ENCODE measurements around the gene HM13. TPM values are rescaled to one million over a fixed set of nuclear protein-coding genes. Genes with fewer than 3 reads are reported as not detected.

Gene HM13
- total and polyA plus RNA-seq, 9 of the 15 experiments (the other 6 are each of a cell fraction or from before 2014, with no cell fraction given), result 7.7 to 136 (median 74.5) TPM

- Histone ChIP-seq H3K79me2 (ENCODE audit: control insufficient read depth, insufficient read depth, low read length) (peaks cover 19% of the 10 kb centered on the region), H3K27me3 (ENCODE audit: control insufficient read depth in 2 of 2, insufficient read depth in 2 of 2, low read length in 2 of 2) (no peaks in the 10 kb centered on the region), H3K9me1 (ENCODE audit: control insufficient read depth, insufficient read depth, low read length) (no peaks in the 10 kb centered on the region), H2AFZ (ENCODE audit: low read depth, low read length) (peak overlapping the region; percentile 83), H3K4me2 (ENCODE audit: insufficient read depth, low read length) (peak overlapping the region; percentile 86), H3K36me3 (ENCODE audit: control insufficient read depth, insufficient read depth, low read length) (peaks cover 40% of the 10 kb centered on the region; the same call in 2 of the 3 replicates), H4K20me1 (replicated peaks; ENCODE audit: control insufficient read depth, insufficient read depth, low read length) (no peaks in the 10 kb centered on the region), H3K27ac (ENCODE audit: extremely low read depth, low read depth, low read length) (peak overlapping the region; percentile 96), H3K9me3 (replicated peaks; ENCODE audit: control insufficient read depth, insufficient read depth, low read depth, low read length) (no peaks in the 10 kb centered on the region), H3K4me1 (replicated peaks in 1 of 2; ENCODE audit: control insufficient read depth in 2 of 2, insufficient read depth in 2 of 2, low read length in 2 of 2) (peaks cover 10 to 49% of the 10 kb centered on the region in 2 experiments; a peak in 4 of 5 replicates), H3K9ac (ENCODE audit: insufficient read depth in 1 of 2, low read depth in 2 of 2, low read length in 2 of 2) (peak overlapping the region; percentile 90 to 95), H3K4me3 (peak overlapping the region; percentile 84; the same call in 1 of the 2 replicates)
- ATAC-seq (peak; percentile 10), DNase-seq (ENCODE audit: extremely low read depth in 1 of 4, low spot score in 3 of 4) (peak in 1 of 4 experiments; percentile 5), FAIRE-seq (no peak)
- TSS peak; percentile 84 for BruUV-seq (replicated peaks)
- intact Hi-C loops (cut with micrococcal nuclease), result loop anchor here (2.0 kb wide), 1 partner anchor 19 kb away; no protein-coding TSS in a partner anchor
- 21% methylated on average over 17 of the region's 17 CpGs for WGBS (ENCODE audit: insufficient coverage, low coverage, missing lambda C conversion rate)
- in situ Hi-C loops (cut with MboI), result loop anchor here (5.0 kb wide), 1 partner anchor 155 kb away; no protein-coding TSS in a partner anchor
- ChIA-PET POLR2A (interaction anchor here (0.6 to 3.5 kb wide), 10 partner anchors 11 to 371 kb away, joined by 3 to 107 read pairs (median 5); partner anchors contain the start of gene ID1), CTCF (ENCODE audit: low intra/inter-chr PET ratio) (interaction anchor here (0.7 to 1.4 kb wide), 3 partner anchors 41 to 45 kb away, joined by 5 to 8 read pairs (median 6); no protein-coding TSS in a partner anchor)
- TF ChIP-seq ADNP (tag; IDR thresholded peaks at IDR 0.05) (0 out of 2 replicates have a peak, but pooled peaks have one; percentile 14), ZNF785 (CRISPR knock-in tag; IDR thresholded peaks at IDR 0.05) (no peak), ZBTB40 (IDR thresholded peaks at IDR 0.05) (0 out of 2 replicates have a peak, but pooled peaks have one; percentile 22), ZBTB40 (CRISPR knock-in tag; IDR thresholded peaks at IDR 0.05) (no peak), ZNF431 (CRISPR knock-in tag; IDR thresholded peaks at IDR 0.05) (no peak), PML (IDR thresholded peaks at IDR 0.05; ENCODE audit: low read length) (peak; percentile 23; the same call in 1 of the 2 replicates), MYC (IDR thresholded peaks at IDR 0.05; ENCODE audit: low read depth, low read length) (no peak), MYC (CRISPR knock-in tag; IDR thresholded peaks at IDR 0.05; ENCODE audit: borderline replicate concordance, low read depth) (0 out of 2 replicates have a peak, but pooled peaks have one; percentile 90)
These were observed 57.9 kb downstream of the HM13 start for GRCh38 chr20:31572042-31572700.
